ENCODE results near the gene TAB2. TPM values are rescaled to one million over a fixed set of nuclear protein-coding genes. Genes with fewer than 3 reads are reported as not detected.

The TAB2 gene
- total and polyA plus RNA-seq, 9 of the 15 experiments (the other 6 are each of a cell fraction or from before 2014, with no cell fraction given), result 9.1 to 38.3 (median 18.6) TPM

- no peak for TF ChIP-seq ZNF318 (IDR thresholded peaks at IDR 0.05; ENCODE audit: borderline replicate concordance in 1 of 2, low read depth in 1 of 2)
- TF ChIP-seq HDGF (IDR thresholded peaks at IDR 0.05), result no peak
- no peak for TF ChIP-seq CEBPB (tag; IDR thresholded peaks at IDR 0.05)
- no peak for TF ChIP-seq C11orf30 (IDR thresholded peaks at IDR 0.05; ENCODE audit: low read depth)
These were observed 44.8 kb downstream of the TAB2 start (continued) for GRCh38 chr6:149362289-149362688.
